C4-2B (cell line): ENCODE results near the gene XXYLT1.

Source experiments
- ZFX ChIP-seq: fragments of 450-650 bp; IDR thresholded peaks from 2 replicates; pipeline ENCODE4 v1.6.1; 2017
- TF ChIP-seq, protein P1 (sequence below): fragments of 450-650 bp; conservative IDR thresholded peaks from 2 replicates; pipeline ENCODE4 v1.5.1; 2017; ENCODE audit warnings: mild to moderate bottlenecking

- TF ChIP-seq ZFX, result no peak
- TF ChIP-seq, protein P1, sequence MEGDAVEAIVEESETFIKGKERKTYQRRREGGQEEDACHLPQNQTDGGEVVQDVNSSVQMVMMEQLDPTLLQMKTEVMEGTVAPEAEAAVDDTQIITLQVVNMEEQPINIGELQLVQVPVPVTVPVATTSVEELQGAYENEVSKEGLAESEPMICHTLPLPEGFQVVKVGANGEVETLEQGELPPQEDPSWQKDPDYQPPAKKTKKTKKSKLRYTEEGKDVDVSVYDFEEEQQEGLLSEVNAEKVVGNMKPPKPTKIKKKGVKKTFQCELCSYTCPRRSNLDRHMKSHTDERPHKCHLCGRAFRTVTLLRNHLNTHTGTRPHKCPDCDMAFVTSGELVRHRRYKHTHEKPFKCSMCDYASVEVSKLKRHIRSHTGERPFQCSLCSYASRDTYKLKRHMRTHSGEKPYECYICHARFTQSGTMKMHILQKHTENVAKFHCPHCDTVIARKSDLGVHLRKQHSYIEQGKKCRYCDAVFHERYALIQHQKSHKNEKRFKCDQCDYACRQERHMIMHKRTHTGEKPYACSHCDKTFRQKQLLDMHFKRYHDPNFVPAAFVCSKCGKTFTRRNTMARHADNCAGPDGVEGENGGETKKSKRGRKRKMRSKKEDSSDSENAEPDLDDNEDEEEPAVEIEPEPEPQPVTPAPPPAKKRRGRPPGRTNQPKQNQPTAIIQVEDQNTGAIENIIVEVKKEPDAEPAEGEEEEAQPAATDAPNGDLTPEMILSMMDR, result no peak
Observed at GRCh38 chr3:195084746-195085145, 186.2 kb downstream of the XXYLT1 start.
